ENCODE data around the gene CARD18. TPM values are rescaled to one million over a fixed set of nuclear protein-coding genes. Genes with fewer than 3 reads are reported as not detected.
"Not testable (repeated sequence)": the region's sequence is repeated elsewhere in the genome, so short reads cannot be mapped to it uniquely, and the experiment has no call there.

CARD18 gene
- total and polyA plus RNA-seq, 2 experiments from 2014 or later: not detected

GRCh38 chr11:105099594-105099993 lies 40.0 kb downstream of the CARD18 start:
- H2AFZ ChIP-seq; H3K9me3 Mint-ChIP-seq; H3K4me1 Mint-ChIP-seq; H3K27ac Mint-ChIP-seq; H3K36me3 ChIP-seq (ENCODE audit: insufficient read depth); H3K4me3 Mint-ChIP-seq; H4K20me1 ChIP-seq (replicated peaks; ENCODE audit: insufficient read depth); H3F3A ChIP-seq (replicated peaks; ENCODE audit: low read depth); H3K27me3 Mint-ChIP-seq (ENCODE audit: insufficient read depth, low read depth, poor library complexity); H3K4me1 ChIP-seq (ENCODE audit: insufficient read depth); H3K36me3 Mint-ChIP-seq (ENCODE audit: low read depth); H3K4me2 ChIP-seq; DNase-seq (ENCODE audit: low spot score); H3K27me3 ChIP-seq (ENCODE audit: insufficient read depth); H3K4me3 ChIP-seq; H3K9me2 ChIP-seq (ENCODE audit: insufficient read depth); H3K79me2 ChIP-seq (replicated peaks; ENCODE audit: insufficient read depth); H3K27ac ChIP-seq (ENCODE audit: low read depth); ATAC-seq: not testable (repeated sequence)

- no peak overlapping the region for H3K27ac ChIP-seq (ENCODE audit: low read depth)
- TF ChIP-seq CREB1 (CRISPR knock-in tag; IDR thresholded peaks at IDR 0.05; ENCODE audit: low read depth): no peak
- TF ChIP-seq ZNF462 (CRISPR knock-in tag; IDR thresholded peaks at IDR 0.05): no peak
- TF ChIP-seq NANOG (IDR thresholded peaks at IDR 0.05; ENCODE audit: borderline replicate concordance): no peak
- TF ChIP-seq EZH2 (IDR thresholded peaks at IDR 0.05; ENCODE audit: low read depth, unreplicated experiment): no peak
- no peak for TF ChIP-seq STAT1 (IDR thresholded peaks at IDR 0.05; ENCODE audit: unreplicated experiment)
- Mint-ChIP-seq H3K36me3 (ENCODE audit: low read depth) (no peaks in the 10 kb centered on the region), H3K9me3 (no peaks in the 10 kb centered on the region), H3K27ac (no peak overlapping the region), H3K4me3 (no peak overlapping the region), H3K4me1 (no peaks in the 10 kb centered on the region; the same call in 2 of the 3 replicates), H3K27me3 (ENCODE audit: insufficient read depth, low read depth, poor library complexity) (no peaks in the 10 kb centered on the region)
- no peak overlapping the region for H3K4me2 ChIP-seq
- H3K9me2 ChIP-seq (ENCODE audit: insufficient read depth): peaks cover 9% of the 10 kb centered on the region; the same call in 1 of the 2 replicates
- no peaks in the 10 kb centered on the region for H3K79me2 ChIP-seq (replicated peaks; ENCODE audit: insufficient read depth)
- DNase-seq (ENCODE audit: low spot score) (no peak), ATAC-seq (no peak)
- H3F3A ChIP-seq (replicated peaks; ENCODE audit: low read depth): no peaks in the 10 kb centered on the region
- H4K20me1 ChIP-seq (replicated peaks; ENCODE audit: insufficient read depth): no peaks in the 10 kb centered on the region
- H2AFZ ChIP-seq: peak overlapping the region; percentile 60
- no peaks in the 10 kb centered on the region for H3K36me3 ChIP-seq (ENCODE audit: insufficient read depth)
- no peak overlapping the region for H3K4me3 ChIP-seq
- H3K4me1 ChIP-seq (ENCODE audit: insufficient read depth): no peaks in the 10 kb centered on the region
- no peaks in the 10 kb centered on the region for H3K27me3 ChIP-seq (ENCODE audit: insufficient read depth)
Measured at GRCh38 chr11:105092256-105093239, 47.0 kb downstream of the CARD18 start.

Other genes starting within 250 kb of the CARD18 start
- gene CASP12, start 241.3 kb downstream of the CARD18 start, total RNA-seq (2014; rRNA removed; shearing (Covaris generic)): not detected in 2 replicates
- not detected in 2 replicates for gene CASP12, start 241.3 kb downstream of the CARD18 start, polyA plus RNA-seq (2016; fragmentation: Nextera tagmentation; extraction: Ambion mirVana)
- gene CASP4, start 171.2 kb downstream of the CARD18 start, total RNA-seq (2014; rRNA removed; shearing (Covaris generic)): 0.35 TPM in 1 of 2 replicates, not detected in the other
- not detected in 2 replicates for gene CASP4, start 171.2 kb downstream of the CARD18 start, polyA plus RNA-seq (2016; fragmentation: Nextera tagmentation; extraction: Ambion mirVana)
- not detected in 2 replicates for gene CASP5, start 116.6 kb downstream of the CARD18 start, total RNA-seq (2014; rRNA removed; shearing (Covaris generic))
- 0.17 TPM in 1 of 2 replicates, not detected in the other for gene CASP5, start 116.6 kb downstream of the CARD18 start, polyA plus RNA-seq (2016; fragmentation: Nextera tagmentation; extraction: Ambion mirVana)
- gene CASP1, start 104.6 kb downstream of the CARD18 start, total RNA-seq (2014; rRNA removed; shearing (Covaris generic)): 0.10 TPM in 1 of 2 replicates, not detected in the other
- gene CASP1, start 104.6 kb downstream of the CARD18 start, polyA plus RNA-seq (2016; fragmentation: Nextera tagmentation; extraction: Ambion mirVana): not detected in 2 replicates
- gene CARD16, start 94.4 kb downstream of the CARD18 start, total RNA-seq (2014; rRNA removed; shearing (Covaris generic)): not detected in 2 replicates
- gene CARD16, start 94.4 kb downstream of the CARD18 start, polyA plus RNA-seq (2016; fragmentation: Nextera tagmentation; extraction: Ambion mirVana): 0.50 TPM in 1 of 2 replicates, not detected in the other

All from GM23338 (cell line).